Measurements from ENCODE around the gene PTMS. TPM values are rescaled to one million over a fixed set of nuclear protein-coding genes. Genes with fewer than 3 reads are reported as not detected.

PTMS gene
- total RNA-seq, 1 donor from 2014 or later, result 129 TPM

DNA sequence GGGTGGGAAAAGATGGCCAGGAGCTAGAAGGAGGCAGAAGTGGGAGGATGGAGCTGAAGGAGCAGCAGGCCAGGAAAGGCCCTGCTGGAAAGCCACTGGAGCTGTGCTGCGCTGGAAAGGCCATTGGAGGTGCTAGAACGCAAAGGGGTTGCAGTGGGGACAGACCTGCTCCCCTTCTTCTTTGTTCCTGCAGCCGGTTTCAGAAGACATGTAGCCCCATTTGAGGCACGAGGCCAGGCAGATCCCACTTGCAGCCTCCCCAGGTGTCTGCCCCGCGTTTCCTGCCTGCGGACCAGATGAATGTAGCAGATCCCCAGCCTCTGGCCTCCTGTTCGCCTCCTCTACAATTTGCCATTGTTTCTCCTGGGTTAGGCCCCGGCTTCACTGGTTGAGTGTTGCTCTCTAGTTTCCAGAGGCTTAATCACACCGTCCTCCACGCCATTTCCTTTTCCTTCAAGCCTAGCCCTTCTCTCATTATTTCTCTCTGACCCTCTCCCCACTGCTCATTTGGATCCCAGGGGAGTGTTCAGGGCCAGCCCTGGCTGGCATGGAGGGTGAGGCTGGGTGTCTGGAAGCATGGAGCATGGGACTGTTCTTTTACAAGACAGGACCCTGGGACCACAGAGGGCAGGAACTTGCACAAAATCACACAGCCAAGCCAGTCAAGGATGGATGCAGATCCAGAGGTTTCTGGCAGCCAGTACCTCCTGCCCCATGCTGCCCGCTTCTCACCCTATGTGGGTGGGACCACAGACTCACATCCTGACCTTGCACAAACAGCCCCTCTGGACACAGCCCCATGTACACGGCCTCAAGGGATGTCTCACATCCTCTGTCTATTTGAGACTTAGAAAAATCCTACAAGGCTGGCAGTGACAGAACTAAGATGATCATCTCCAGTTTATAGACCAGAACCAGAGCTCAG, 53.2 kb downstream of the PTMS start:
- intact Hi-C loops (cut with micrococcal nuclease), result no loop called here

DNA sequence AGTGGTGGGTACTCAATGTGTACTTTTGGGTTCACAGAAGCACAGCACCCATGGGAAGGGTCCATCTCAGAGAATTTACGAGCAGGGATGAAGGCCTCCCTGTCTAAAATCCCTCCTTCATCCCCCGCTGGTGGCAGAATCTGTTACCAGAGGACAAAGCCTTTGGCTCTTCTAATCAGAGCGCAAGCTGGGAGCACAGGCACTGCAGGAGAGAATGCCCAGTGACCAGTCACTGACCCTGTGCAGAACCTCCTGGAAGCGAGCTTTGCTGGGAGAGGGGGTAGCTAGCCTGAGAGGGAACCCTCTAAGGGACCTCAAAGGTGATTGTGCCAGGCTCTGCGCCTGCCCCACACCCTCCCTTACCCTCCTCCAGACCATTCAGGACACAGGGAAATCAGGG, 54.0 kb downstream of the PTMS start:
- intact Hi-C loops (cut with micrococcal nuclease), result no loop called here

Other genes with a start within 250 kb of the PTMS start
- gene GAPDH, start 231.8 kb upstream of the PTMS start, total RNA-seq, result 3,817 and 3,902 TPM in 2 replicates
- 29.1 and 29.9 TPM in 2 replicates for gene IFFO1, start 210.3 kb upstream of the PTMS start, total RNA-seq
- gene NOP2, start 198.1 kb upstream of the PTMS start, total RNA-seq, result 93.7 and 97.0 TPM in 2 replicates
- 294 and 309 TPM in 2 replicates for gene CHD4, start 159.0 kb upstream of the PTMS start, total RNA-seq
- gene LPAR5, start 130.4 kb upstream of the PTMS start, total RNA-seq, result 4.6 and 5.7 TPM in 2 replicates
- gene ACRBP, start 118.9 kb upstream of the PTMS start, total RNA-seq, result 1.0 and 1.5 TPM in 2 replicates
- 23.7 and 27.7 TPM in 2 replicates for gene ING4, start 103.2 kb upstream of the PTMS start, total RNA-seq
- gene ZNF384, start 77.0 kb upstream of the PTMS start, total RNA-seq, result 86.9 and 89.9 TPM in 2 replicates
- gene PIANP, start 65.5 kb upstream of the PTMS start, total RNA-seq, result 0.22 and 0.49 TPM in 2 replicates
- 29.5 and 30.6 TPM in 2 replicates for gene COPS7A, start 42.3 kb upstream of the PTMS start, total RNA-seq
- gene MLF2, start 13.2 kb upstream of the PTMS start, total RNA-seq, result 116 and 124 TPM in 2 replicates
- gene LAG3, start 6.2 kb downstream of the PTMS start, total RNA-seq, result 52.2 TPM in 2 replicates
- 274 and 279 TPM in 2 replicates for gene CD4, start 23.2 kb downstream of the PTMS start, total RNA-seq
- 0.17 and 0.29 TPM in 2 replicates for gene GPR162, start 55.5 kb downstream of the PTMS start, total RNA-seq
- 1.9 and 2.7 TPM in 2 replicates for gene P3H3, start 62.0 kb downstream of the PTMS start, total RNA-seq
- 0.47 and 1.5 TPM in 2 replicates for gene GNB3, start 74.6 kb downstream of the PTMS start, total RNA-seq
- gene CDCA3, start 84.9 kb downstream of the PTMS start, total RNA-seq, result 51.7 and 64.4 TPM in 2 replicates
- 110 and 115 TPM in 2 replicates for gene USP5, start 85.8 kb downstream of the PTMS start, total RNA-seq
- 913 and 928 TPM in 2 replicates for gene TPI1, start 101.2 kb downstream of the PTMS start, total RNA-seq
- gene SPSB2, start 106.9 kb downstream of the PTMS start, total RNA-seq, result 15.8 and 18.2 TPM in 2 replicates
- gene LRRC23, start 138.5 kb downstream of the PTMS start, total RNA-seq, result 5.7 and 6.9 TPM in 2 replicates
- 126 and 128 TPM in 2 replicates for gene ENO2, start 148.2 kb downstream of the PTMS start, total RNA-seq
- gene ATN1, start 161.6 kb downstream of the PTMS start, total RNA-seq, result 42.9 and 44.1 TPM in 2 replicates
- not detected in 2 replicates for gene RNU7-1, start 177.5 kb downstream of the PTMS start, total RNA-seq
- gene C12orf57, start 177.7 kb downstream of the PTMS start, total RNA-seq, result 126 and 140 TPM in 2 replicates
- 189 and 193 TPM in 2 replicates for gene PTPN6, start 185.0 kb downstream of the PTMS start, total RNA-seq
- 208 and 209 TPM in 2 replicates for gene PHB2, start 204.3 kb downstream of the PTMS start, total RNA-seq
- gene EMG1, start 204.6 kb downstream of the PTMS start, total RNA-seq, result 65.5 and 71.1 TPM in 2 replicates